Measurements from ENCODE around the gene IGFL2.

- TF ChIP-seq CTCF (IDR thresholded peaks at IDR 0.05) (no peak), EZH2phosphoT487 (IDR thresholded peaks at IDR 0.05; ENCODE audit: borderline replicate concordance, low read depth) (no peak), POLR2AphosphoS5 (IDR thresholded peaks at IDR 0.05; ENCODE audit: low read depth, low read length) (no peak), TEAD4 (IDR thresholded peaks at IDR 0.05; ENCODE audit: borderline replicate concordance, insufficient read depth) (no peak), REST (IDR thresholded peaks at IDR 0.05; ENCODE audit: low read depth, low read length) (no peak), RXRA (IDR thresholded peaks at IDR 0.05; ENCODE audit: borderline replicate concordance, low read depth) (no peak), TAF1 (IDR thresholded peaks at IDR 0.05; ENCODE audit: borderline replicate concordance, low read depth, low read length) (no peak), USF1 (IDR thresholded peaks at IDR 0.05; ENCODE audit: borderline replicate concordance, low read depth) (no peak)
Measured at GRCh38 chr19:46142294-46142693, 5.7 kb upstream of the IGFL2 start.
